H9 (cell line): ENCODE results near the gene HHATL. TPM values are rescaled to one million over a fixed set of nuclear protein-coding genes. Genes with fewer than 3 reads are reported as not detected.

Source experiments
- DNase-seq: peaks from one replicate; pipeline ENCODE4 v3.0.0-alpha.2; 2017
- H2AFZ ChIP-seq: one replicate; pipeline ENCODE4 v1.6.1; 2013; ENCODE audit warnings: mild to moderate bottlenecking, low read length, control low read depth, moderate library complexity
- H2AK5ac ChIP-seq: 2 replicates; pipeline ENCODE4 v1.6.1; 2013; ENCODE audit warnings: low read length, control low read depth, mixed read lengths; ENCODE audit not compliant: insufficient read length
- H2BK120ac ChIP-seq: one replicate; pipeline ENCODE4 v1.6.1; 2013; ENCODE audit warnings: low read depth, mild to moderate bottlenecking, low read length, control low read depth, inconsistent platforms; ENCODE audit not compliant: poor library complexity, severe bottlenecking
- H2BK12ac ChIP-seq: 2 replicates; pipeline ENCODE4 v1.6.1; 2013; ENCODE audit warnings: low read length, control low read depth, mixed read lengths, low read depth; ENCODE audit not compliant: insufficient read length
- H2BK15ac ChIP-seq: 2 replicates; pipeline ENCODE4 v1.6.1; 2013; ENCODE audit warnings: low read depth, low read length, control low read depth
- H2BK20ac ChIP-seq: one replicate; pipeline ENCODE4 v1.6.1; 2013; ENCODE audit warnings: low read depth, mild to moderate bottlenecking, low read length, control low read depth, inconsistent platforms; ENCODE audit not compliant: poor library complexity, severe bottlenecking
- H2BK5ac ChIP-seq: 2 replicates; pipeline ENCODE4 v1.6.1; 2013; ENCODE audit warnings: low read length, control low read depth, mixed read lengths; ENCODE audit not compliant: insufficient read length
- H3K14ac ChIP-seq: 2 replicates; pipeline ENCODE4 v1.6.1; 2013; ENCODE audit warnings: low read length, control low read depth; ENCODE audit not compliant: insufficient read depth
- H3K18ac ChIP-seq: 2 replicates; pipeline ENCODE4 v1.6.1; 2013; ENCODE audit warnings: low read depth, mild to moderate bottlenecking, mixed read lengths, low read length, control low read depth; ENCODE audit not compliant: insufficient read length
- H3K23ac ChIP-seq: 2 replicates; pipeline ENCODE4 v1.6.1; 2013; ENCODE audit warnings: low read length, control low read depth, mixed read lengths, low read depth; ENCODE audit not compliant: insufficient read length
- H3K23me2 ChIP-seq: 2 replicates; pipeline ENCODE4 v1.6.1; 2013; ENCODE audit warnings: low read depth, mild to moderate bottlenecking, mixed read lengths, low read length, control low read depth; ENCODE audit not compliant: insufficient read length, poor library complexity, severe bottlenecking
- H3K27ac ChIP-seq: 2 replicates; pipeline ENCODE4 v1.5.1; 2013; ENCODE audit warnings: low read length, control low read depth, mixed read lengths, low read depth; ENCODE audit not compliant: insufficient read length
- H3K27me3 ChIP-seq: 2 replicates; pipeline ENCODE4 v1.6.1; 2013; ENCODE audit warnings: low read length, control low read depth, inconsistent platforms; ENCODE audit not compliant: insufficient read depth
- H3K4ac ChIP-seq: 2 replicates; pipeline ENCODE4 v1.6.1; 2013; ENCODE audit warnings: low read depth, mild to moderate bottlenecking, control low read depth, inconsistent platforms, low read length, moderate library complexity
- H3K4me1 ChIP-seq: 2 replicates; pipeline ENCODE4 v1.6.1; 2013; ENCODE audit warnings: low read length, control low read depth, inconsistent platforms; ENCODE audit not compliant: insufficient read depth
- H3K4me2 ChIP-seq: 2 replicates; pipeline ENCODE4 v1.6.1; 2013; ENCODE audit warnings: low read length, control low read depth, mixed read lengths; ENCODE audit not compliant: insufficient read length, insufficient read depth
- H3K56ac ChIP-seq: 2 replicates; pipeline ENCODE4 v1.6.1; 2013; ENCODE audit warnings: low read depth, mild to moderate bottlenecking, mixed read lengths, low read length, control low read depth; ENCODE audit not compliant: insufficient read length
- H3K79me1 ChIP-seq: 2 replicates; pipeline ENCODE4 v1.6.1; 2013; ENCODE audit warnings: low read depth, mild to moderate bottlenecking, moderate library complexity, low read length, control low read depth, inconsistent platforms; ENCODE audit not compliant: insufficient read depth, poor library complexity, severe bottlenecking
- H3K79me2 ChIP-seq: 2 replicates; pipeline ENCODE4 v1.6.1; 2013; ENCODE audit warnings: low read length, control low read depth, inconsistent platforms; ENCODE audit not compliant: insufficient read depth
- H3K9ac ChIP-seq: 2 replicates; pipeline ENCODE4 v1.6.1; 2013; ENCODE audit warnings: low read length, control low read depth, mixed read lengths; ENCODE audit not compliant: insufficient read length; ENCODE audit errors: extremely low read depth
- H3K9me3 ChIP-seq: one replicate; pipeline ENCODE4 v1.6.1; 2013; ENCODE audit warnings: low read depth, low read length, inconsistent platforms; ENCODE audit not compliant: control insufficient read depth
- H3T11ph ChIP-seq: one replicate; pipeline ENCODE4 v1.6.1; 2013; ENCODE audit warnings: mild to moderate bottlenecking, low read length, control low read depth, inconsistent platforms
- H4K20me1 ChIP-seq: one replicate; pipeline ENCODE4 v1.6.1; 2013; ENCODE audit not compliant: control insufficient read depth, insufficient read length, insufficient read depth
- H4K5ac ChIP-seq: 2 replicates; pipeline ENCODE4 v1.6.1; 2013; ENCODE audit warnings: low read depth, mild to moderate bottlenecking, mixed read lengths, low read length, control low read depth; ENCODE audit not compliant: insufficient read length
- H4K8ac ChIP-seq: replicated peaks from 2 replicates; pipeline ENCODE4 v1.6.1; 2013; ENCODE audit warnings: low read length, control low read depth, mixed read lengths, low read depth; ENCODE audit not compliant: insufficient read length
- H4K91ac ChIP-seq: 2 replicates; pipeline ENCODE4 v1.6.1; 2013; ENCODE audit warnings: low read depth, mild to moderate bottlenecking, moderate library complexity, mixed read lengths, low read length, control low read depth; ENCODE audit not compliant: insufficient read length
- H3K27ac Mint-ChIP-seq, 3 experiments: 2 replicates in 2 of 3; 3 replicates in 1 of 3; pipeline ENCODE4 v1.8.0; 2020 to 2021; ENCODE audit warnings: mixed read lengths in 3 of 3, mild to moderate bottlenecking in 1 of 3, moderate library complexity in 1 of 3
- H3K27me3 Mint-ChIP-seq: 2 replicates; pipeline ENCODE4 v1.8.0; 2021; ENCODE audit warnings: low read depth, mild to moderate bottlenecking, moderate library complexity, mixed read lengths
- H3K36me3 Mint-ChIP-seq, 3 experiments: 2 replicates in 2 of 3; 3 replicates in 1 of 3; pipeline ENCODE4 v1.8.0; 2020 to 2021; ENCODE audit warnings: low read depth in 3 of 3, mixed read lengths in 3 of 3; ENCODE audit not compliant: insufficient read depth in 1 of 3
- H3K4me1 Mint-ChIP-seq, 2 experiments: 2 replicates each; pipeline ENCODE4 v1.8.0; 2020; ENCODE audit warnings: mixed read lengths in 2 of 2
- H3K4me3 Mint-ChIP-seq, 2 experiments: 2 replicates in 1 of 2; 3 replicates in 1 of 2; pipeline ENCODE4 v1.8.0; 2020 to 2021; ENCODE audit warnings: mild to moderate bottlenecking in 2 of 2, mixed read lengths in 2 of 2, moderate library complexity in 1 of 2
- H3K9me3 Mint-ChIP-seq, 2 experiments: 2 replicates in 1 of 2; 3 replicates in 1 of 2; pipeline ENCODE4 v1.8.0; 2020; ENCODE audit warnings: mild to moderate bottlenecking in 2 of 2, mixed read lengths in 2 of 2, moderate library complexity in 1 of 2
- CTCF ChIP-seq: fragments of 200-600 bp; sonication (generic); conservative IDR thresholded peaks from 3 replicates; pipeline ENCODE4 v1.8.0; 2021; ENCODE audit warnings: antibody characterized with exemption, mild to moderate bottlenecking
- WGBS: extraction: QIAGEN DNeasy Blood & Tissue Kit; methylation state at CpG from one replicate; pipeline ENCODE4 v1.1.7; 2013; ENCODE audit warnings: missing lambda C conversion rate, low lambda C conversion rate, mixed read lengths; ENCODE audit not compliant: insufficient read length; ENCODE audit errors: extremely low coverage; 5-methylcytosine and 5-hydroxymethylcytosine counted together
- total RNA-seq: library from RNA; stranded (reverse); gene quantifications from 2 replicates; pipeline ENCODE4 v1.2.1, GENCODE V29; 2021

HHATL gene
- total RNA-seq, 1 experiment from 2014 or later = 0.46 TPM

DNA sequence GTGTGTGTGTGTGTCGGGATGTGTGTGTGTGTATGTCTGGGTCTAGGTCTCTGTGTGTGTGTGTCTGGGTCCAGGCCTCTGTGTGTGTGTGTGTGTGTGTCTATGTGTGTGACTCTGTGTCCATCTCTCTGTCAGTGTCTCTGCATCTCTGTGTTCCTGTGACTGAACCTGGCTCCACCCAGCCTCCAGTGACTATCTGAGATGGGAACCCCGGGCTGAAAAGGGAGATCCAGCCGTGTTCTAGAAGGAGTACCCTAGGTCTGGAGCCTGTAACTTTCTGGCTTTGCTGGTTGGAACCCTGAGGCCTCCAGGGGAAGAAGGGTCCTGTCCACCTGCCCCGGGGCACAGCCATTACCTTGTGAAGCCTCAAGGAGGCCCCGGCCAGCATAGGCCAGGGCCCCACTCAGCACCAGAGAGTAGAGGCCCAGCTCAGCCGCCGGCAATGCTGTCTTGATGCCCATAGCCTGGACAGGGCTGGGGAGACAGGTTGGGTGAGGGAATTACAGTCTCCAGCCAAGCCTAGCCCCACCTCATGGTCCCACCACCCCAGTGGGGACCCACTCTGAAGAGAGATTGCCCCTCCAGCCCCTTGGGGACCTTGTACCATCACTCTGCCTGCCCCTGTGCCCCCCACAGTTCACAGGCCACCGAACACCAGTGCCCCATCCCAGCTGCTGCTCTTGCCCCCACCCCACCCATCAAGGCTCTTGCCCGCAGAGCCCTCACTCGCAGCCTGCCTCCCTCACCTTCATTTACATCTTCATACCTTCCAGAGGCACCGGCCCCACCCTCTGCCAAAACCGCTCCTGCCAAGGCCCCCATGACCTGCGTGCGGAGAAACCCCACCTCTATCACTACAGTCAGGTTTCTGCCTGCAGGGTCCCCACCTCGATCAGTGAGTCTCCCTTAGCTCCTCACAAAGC is 2.0 kb downstream of the HHATL start:
- Histone ChIP-seq H4K8ac (no peak overlapping the region), H3K23ac (no peak overlapping the region), H3K4ac (no peak overlapping the region), H3K27ac (no peak overlapping the region), H3K9me3 (no peaks in the 10 kb centered on the region), H3K4me2 (no peak overlapping the region), H3T11ph (no peak overlapping the region), H3K79me2 (no peaks in the 10 kb centered on the region), H3K9ac (no peak overlapping the region), H2BK20ac (no peak overlapping the region), H3K56ac (no peak overlapping the region), H4K5ac (no peak overlapping the region), H3K23me2 (no peaks in the 10 kb centered on the region), H4K20me1 (no peaks in the 10 kb centered on the region), H4K91ac (no peak overlapping the region), H2BK12ac (no peak overlapping the region), H3K27me3 (no peaks in the 10 kb centered on the region; the same call in 1 of the 2 replicates), H3K79me1 (no peaks in the 10 kb centered on the region), H2BK120ac (no peak overlapping the region), H2AFZ (no peak overlapping the region), H2BK15ac (no peak overlapping the region), H3K4me1 (no peaks in the 10 kb centered on the region), H2AK5ac (no peak overlapping the region), H2BK5ac (no peak overlapping the region), H3K14ac (no peak overlapping the region), H3K18ac (no peak overlapping the region)
- Mint-ChIP-seq H3K27me3 (no peaks in the 10 kb centered on the region), H3K9me3 (no peaks in the 10 kb centered on the region), H3K4me1 (peaks cover 11 to 22% of the 10 kb centered on the region in 2 experiments), H3K36me3 (no peaks in the 10 kb centered on the region), H3K4me3 (no peak overlapping the region), H3K27ac (no peak overlapping the region)
- DNase-seq = peak; percentile 20
- no CpG with 5 or more reads among the region's 15 CpGs for WGBS
- no peak for TF ChIP-seq CTCF
